ENCODE data around the gene DQX1.

DNA sequence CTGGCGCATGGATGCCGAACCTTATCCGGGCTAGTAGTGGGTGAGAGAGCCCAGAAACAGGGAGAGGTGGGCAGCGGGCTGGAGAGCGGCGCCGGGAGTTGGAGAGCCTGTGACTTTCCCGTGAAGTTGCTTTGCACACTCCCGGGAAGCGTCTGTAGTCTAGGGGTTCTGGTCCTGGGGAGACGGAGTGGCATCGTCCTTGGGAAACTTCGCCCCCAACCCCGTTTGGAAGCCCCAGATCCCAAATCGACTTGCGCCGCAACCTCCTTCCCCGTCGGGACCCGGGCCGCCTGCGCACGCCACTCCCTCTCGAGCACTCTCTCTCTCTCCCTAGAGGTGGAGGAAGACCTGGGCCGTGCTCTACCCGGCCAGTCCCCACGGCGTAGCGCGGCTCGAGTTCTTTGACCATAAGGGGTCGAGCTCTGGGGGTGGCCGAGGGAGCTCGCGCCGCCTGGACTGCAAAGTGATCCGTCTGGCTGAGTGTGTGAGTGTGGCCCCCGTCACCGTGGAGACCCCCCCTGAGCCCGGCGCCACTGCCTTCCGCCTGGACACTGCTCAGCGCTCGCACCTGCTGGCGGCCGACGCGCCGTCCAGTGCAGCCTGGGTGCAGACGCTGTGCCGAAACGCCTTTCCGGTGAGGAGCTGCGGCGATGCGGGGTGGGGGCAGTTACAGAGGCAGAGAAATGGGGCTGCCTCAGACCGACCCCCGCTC, 28.9 kb upstream of the DQX1 start:
- TF ChIP-seq POLR2A (IDR thresholded peaks at IDR 0.05), result no peak
- TF ChIP-seq, protein P1, sequence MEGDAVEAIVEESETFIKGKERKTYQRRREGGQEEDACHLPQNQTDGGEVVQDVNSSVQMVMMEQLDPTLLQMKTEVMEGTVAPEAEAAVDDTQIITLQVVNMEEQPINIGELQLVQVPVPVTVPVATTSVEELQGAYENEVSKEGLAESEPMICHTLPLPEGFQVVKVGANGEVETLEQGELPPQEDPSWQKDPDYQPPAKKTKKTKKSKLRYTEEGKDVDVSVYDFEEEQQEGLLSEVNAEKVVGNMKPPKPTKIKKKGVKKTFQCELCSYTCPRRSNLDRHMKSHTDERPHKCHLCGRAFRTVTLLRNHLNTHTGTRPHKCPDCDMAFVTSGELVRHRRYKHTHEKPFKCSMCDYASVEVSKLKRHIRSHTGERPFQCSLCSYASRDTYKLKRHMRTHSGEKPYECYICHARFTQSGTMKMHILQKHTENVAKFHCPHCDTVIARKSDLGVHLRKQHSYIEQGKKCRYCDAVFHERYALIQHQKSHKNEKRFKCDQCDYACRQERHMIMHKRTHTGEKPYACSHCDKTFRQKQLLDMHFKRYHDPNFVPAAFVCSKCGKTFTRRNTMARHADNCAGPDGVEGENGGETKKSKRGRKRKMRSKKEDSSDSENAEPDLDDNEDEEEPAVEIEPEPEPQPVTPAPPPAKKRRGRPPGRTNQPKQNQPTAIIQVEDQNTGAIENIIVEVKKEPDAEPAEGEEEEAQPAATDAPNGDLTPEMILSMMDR (IDR thresholded peaks at IDR 0.05), result no peak
